ENCODE measurements around the gene PICK1. TPM values are rescaled to one million over a fixed set of nuclear protein-coding genes. Genes with fewer than 3 reads are reported as not detected.
"Not testable (repeated sequence)": the region's sequence is repeated elsewhere in the genome, so short reads cannot be mapped to it uniquely, and the experiment has no call there.

The PICK1 gene
- total RNA-seq, 4 donors from 2014 or later: 16.1 to 43.0 (median 31.6) TPM

DNA sequence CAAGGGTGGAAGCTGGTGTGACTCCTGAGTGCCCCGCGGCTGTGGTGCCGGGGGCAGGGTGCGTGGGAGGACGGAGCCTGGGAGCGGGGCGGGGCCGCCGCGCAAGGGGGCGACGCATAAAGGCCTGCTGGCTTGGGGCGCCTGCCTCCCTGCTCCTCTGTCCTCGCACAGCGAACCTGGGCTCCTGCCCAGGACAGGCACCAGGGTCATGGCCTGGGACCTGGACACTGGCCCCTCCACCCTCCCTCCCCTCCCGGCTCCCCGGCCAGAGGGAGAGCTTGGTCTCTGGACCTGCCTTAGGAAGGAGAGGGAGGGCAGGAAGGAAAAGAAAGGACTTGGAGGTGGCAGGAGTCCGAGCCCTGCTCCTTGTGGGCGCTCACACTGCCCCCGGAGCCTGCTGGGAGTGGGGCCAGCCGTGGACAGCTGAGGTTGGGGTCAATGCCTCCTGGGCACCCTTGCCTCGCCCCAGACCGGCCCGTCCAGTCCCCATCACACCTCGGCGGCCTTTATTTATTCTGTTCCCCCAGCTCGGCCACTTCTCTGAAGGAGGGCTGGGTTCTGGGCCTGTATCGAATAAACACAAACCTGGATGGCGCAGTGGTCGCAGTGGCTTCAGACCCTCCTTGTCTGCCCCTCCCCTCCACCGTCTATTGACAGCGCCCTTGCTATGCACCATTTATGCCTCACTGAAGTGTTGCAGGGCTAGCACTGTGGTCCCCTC, 18.1 kb downstream of the PICK1 start:
- no peak for ATAC-seq (ENCODE audit: low FRiP score)
- TF ChIP-seq, protein P1, sequence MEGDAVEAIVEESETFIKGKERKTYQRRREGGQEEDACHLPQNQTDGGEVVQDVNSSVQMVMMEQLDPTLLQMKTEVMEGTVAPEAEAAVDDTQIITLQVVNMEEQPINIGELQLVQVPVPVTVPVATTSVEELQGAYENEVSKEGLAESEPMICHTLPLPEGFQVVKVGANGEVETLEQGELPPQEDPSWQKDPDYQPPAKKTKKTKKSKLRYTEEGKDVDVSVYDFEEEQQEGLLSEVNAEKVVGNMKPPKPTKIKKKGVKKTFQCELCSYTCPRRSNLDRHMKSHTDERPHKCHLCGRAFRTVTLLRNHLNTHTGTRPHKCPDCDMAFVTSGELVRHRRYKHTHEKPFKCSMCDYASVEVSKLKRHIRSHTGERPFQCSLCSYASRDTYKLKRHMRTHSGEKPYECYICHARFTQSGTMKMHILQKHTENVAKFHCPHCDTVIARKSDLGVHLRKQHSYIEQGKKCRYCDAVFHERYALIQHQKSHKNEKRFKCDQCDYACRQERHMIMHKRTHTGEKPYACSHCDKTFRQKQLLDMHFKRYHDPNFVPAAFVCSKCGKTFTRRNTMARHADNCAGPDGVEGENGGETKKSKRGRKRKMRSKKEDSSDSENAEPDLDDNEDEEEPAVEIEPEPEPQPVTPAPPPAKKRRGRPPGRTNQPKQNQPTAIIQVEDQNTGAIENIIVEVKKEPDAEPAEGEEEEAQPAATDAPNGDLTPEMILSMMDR (IDR thresholded peaks at IDR 0.05): no peak
- no peak for DNase-seq (ENCODE audit: low spot score)

GRCh38 chr22:38075961-38076360, 18.8 kb downstream of the PICK1 start:
- TF ChIP-seq, protein P1 (IDR thresholded peaks at IDR 0.05): no peak
- DNase-seq (ENCODE audit: low spot score): no peak

GRCh38 chr22:38077096-38077495, 19.9 kb downstream of the PICK1 start:
- ATAC-seq (ENCODE audit: low FRiP score): no peak
- TF ChIP-seq, protein P1 (IDR thresholded peaks at IDR 0.05): no peak
- no peak for DNase-seq (ENCODE audit: low spot score)

More at GRCh38 chr22:38075961-38076360, 18.8 kb downstream of the PICK1 start:
- no peak for ATAC-seq (ENCODE audit: low FRiP score)

DNA sequence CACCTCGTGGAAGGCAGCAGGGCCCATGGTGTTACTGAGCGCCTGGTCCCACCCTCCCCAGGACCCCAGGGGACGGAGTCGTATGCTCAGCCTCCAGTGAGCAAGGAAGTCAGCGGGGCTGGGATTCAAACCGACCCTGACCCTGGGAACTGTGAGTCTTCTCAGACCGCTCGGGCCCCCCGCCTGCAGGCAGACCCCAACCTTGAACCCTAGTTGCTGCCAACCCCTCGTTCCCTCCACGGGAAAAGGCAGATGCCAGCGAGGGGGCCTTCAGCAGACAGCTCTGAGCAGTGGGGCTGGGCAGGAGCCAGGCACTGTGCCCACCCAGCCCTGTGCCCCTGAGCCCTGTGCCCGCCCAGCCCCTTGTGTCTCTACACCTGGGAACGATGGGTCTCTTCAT, 20.4 kb downstream of the PICK1 start:
- TF ChIP-seq, protein P1 (IDR thresholded peaks at IDR 0.05): no peak
- ATAC-seq (ENCODE audit: low FRiP score) (no peak), DNase-seq (ENCODE audit: low spot score) (no peak)

- TF ChIP-seq, protein P1 (IDR thresholded peaks at IDR 0.05): no peak
- ATAC-seq (ENCODE audit: low FRiP score) (no peak), DNase-seq (ENCODE audit: low spot score) (no peak)
These were observed 21.0 kb downstream of the PICK1 start for GRCh38 chr22:38078046-38078840.

DNA sequence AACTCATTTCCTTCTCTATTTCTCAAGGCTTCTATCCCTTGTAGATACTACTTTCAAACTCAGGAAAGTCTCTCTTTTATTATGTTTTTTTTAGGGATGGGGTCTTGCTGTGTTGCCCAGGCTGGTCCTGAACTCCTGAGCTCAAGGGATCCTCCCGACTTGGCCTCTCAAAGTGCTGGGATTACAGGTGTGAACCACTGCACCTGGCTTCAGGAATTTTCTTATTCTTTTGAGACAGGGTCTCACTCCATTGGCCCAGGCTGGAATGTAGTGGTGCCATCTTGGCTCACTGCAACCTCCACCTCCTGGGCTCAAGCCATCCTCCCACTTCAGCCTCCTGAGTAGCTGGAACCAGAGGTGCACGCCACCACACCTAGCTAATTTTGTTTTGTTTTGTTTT, 22.0 kb downstream of the PICK1 start:
- not testable (repeated sequence) for ATAC-seq (ENCODE audit: low FRiP score); DNase-seq (ENCODE audit: low spot score)

DNA sequence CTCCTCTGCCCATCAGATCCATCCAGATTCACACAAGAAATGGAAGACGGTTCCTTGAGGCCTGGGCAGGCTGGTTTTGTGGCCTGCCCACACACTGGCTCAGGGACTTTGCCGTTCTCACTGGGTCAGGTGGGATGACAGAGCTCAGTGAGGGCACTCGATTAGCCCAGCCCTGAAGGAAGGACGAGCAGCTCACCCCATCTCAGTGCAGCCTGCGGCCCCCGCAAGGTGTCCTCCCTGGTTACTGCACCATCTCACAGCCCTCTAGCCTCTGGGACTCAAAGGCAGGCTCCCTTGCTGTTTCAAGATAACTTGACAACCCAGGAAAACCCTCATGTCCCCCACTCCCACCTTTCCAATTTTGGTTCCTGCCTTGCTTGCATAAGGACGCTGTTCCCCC, 22.6 kb downstream of the PICK1 start:
- TF ChIP-seq, protein P1 (IDR thresholded peaks at IDR 0.05): no peak
- DNase-seq (ENCODE audit: low spot score) (no peak), ATAC-seq (ENCODE audit: low FRiP score) (no peak)

All from omental fat pad (tissue), 4 donors.